Epithelial cell of esophagus (primary cell): ENCODE data around the gene PLIN1.

Experiments
- DNase-seq: peaks from one replicate; pipeline ENCODE4 v3.0.0; 2010; ENCODE audit warnings: low read depth
- H3K4me3 ChIP-seq: 2 replicates; pipeline ENCODE4 v1.5.1; 2011; ENCODE audit warnings: mild to moderate bottlenecking, low read length, control low read depth
- TF ChIP-seq, protein P1 (sequence below): IDR thresholded peaks from 2 replicates; pipeline ENCODE4 v1.5.1; 2011; ENCODE audit warnings: low read depth, mild to moderate bottlenecking, low read length, control low read depth, inconsistent platforms; ENCODE audit not compliant: insufficient read depth; ENCODE audit errors: missing control alignments

Gene PLIN1

DNA sequence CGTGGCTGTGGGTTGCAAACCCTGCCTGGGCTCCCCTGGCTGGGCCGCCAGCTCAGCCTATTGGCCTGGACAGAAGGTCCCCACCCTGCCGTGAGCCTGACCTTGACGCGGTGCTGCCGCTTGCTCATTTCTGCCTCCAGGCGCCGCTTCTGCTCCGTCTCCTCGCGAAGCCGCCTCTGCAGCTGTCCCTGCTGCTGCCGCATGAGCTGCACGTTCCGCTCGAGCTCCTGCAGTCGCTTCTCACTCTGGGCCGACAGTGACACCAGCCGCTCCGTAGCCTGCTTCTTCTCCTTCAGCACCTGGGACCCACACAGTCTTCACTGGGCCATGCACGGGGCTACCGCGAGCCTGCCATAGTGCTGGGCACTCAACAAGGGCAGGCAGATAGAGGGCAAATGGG lies 45.6 kb downstream of the PLIN1 start:
- TF ChIP-seq, protein P1, sequence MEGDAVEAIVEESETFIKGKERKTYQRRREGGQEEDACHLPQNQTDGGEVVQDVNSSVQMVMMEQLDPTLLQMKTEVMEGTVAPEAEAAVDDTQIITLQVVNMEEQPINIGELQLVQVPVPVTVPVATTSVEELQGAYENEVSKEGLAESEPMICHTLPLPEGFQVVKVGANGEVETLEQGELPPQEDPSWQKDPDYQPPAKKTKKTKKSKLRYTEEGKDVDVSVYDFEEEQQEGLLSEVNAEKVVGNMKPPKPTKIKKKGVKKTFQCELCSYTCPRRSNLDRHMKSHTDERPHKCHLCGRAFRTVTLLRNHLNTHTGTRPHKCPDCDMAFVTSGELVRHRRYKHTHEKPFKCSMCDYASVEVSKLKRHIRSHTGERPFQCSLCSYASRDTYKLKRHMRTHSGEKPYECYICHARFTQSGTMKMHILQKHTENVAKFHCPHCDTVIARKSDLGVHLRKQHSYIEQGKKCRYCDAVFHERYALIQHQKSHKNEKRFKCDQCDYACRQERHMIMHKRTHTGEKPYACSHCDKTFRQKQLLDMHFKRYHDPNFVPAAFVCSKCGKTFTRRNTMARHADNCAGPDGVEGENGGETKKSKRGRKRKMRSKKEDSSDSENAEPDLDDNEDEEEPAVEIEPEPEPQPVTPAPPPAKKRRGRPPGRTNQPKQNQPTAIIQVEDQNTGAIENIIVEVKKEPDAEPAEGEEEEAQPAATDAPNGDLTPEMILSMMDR, result no peak
- no peak overlapping the region for H3K4me3 ChIP-seq
- no peak for DNase-seq

DNA sequence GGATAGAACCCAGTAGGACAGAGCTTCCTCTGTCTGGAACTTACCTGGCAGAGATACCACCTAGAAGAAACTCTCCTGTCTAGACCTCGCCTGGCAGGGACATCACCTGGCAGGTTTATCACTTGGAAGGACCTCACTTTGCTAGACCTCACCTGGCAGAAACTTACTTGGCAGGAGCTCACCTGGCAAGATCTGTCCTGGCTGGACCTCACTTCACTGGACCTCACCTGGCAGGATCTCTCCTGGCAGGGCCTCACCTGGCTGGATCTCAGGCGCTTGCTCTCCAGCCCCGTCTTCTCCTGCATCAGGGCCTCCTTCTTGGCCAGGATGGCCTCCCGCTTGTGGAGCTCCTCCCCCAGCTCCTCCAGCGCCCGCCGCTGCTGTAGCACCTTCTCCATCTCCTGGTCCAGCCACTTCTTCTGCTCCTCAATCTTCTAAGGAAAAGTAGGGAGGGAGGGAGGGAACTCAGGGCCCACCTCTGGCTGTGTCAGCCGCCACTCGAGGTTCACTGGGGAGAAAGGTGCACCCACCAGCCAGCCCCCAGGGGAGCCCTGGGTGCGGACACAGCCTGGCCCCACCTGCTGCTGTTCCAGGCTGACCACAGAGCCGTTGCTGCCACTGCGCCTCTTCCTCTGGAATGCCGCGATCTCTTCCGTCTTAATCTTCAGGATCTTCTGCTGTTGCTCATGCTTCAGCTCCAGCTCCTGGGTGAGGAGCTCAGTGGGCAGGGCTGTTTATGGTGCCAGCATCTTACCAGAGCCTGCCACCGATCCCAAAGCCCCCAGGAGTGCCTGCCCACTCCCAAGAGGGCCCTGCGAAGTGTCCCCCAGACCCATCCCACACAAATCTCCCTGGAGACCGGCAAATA lies 46.4 kb downstream of the PLIN1 start:
- TF ChIP-seq, protein P1, result no peak
- DNase-seq, result no peak
- H3K4me3 ChIP-seq, result no peak overlapping the region

DNA sequence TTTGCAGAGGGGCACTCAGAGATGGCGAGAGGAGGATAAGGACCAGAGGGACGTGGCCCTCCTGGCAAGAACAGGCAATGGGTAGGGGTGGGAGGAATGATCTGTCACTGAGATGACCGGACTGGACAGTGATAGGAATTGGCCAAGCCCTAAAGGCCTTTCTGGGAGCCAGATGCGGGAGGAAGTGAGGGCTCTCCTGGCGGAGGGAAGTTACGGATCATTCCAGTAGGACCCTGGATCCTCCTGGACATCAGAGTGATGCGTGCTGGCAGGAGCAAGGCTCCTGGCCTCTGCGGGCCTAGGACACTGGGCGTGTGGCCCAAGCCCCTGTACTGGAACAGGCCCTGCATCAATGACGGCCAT lies 47.3 kb downstream of the PLIN1 start:
- TF ChIP-seq, protein P1, result no peak
- DNase-seq, result no peak
- no peak overlapping the region for H3K4me3 ChIP-seq

DNA sequence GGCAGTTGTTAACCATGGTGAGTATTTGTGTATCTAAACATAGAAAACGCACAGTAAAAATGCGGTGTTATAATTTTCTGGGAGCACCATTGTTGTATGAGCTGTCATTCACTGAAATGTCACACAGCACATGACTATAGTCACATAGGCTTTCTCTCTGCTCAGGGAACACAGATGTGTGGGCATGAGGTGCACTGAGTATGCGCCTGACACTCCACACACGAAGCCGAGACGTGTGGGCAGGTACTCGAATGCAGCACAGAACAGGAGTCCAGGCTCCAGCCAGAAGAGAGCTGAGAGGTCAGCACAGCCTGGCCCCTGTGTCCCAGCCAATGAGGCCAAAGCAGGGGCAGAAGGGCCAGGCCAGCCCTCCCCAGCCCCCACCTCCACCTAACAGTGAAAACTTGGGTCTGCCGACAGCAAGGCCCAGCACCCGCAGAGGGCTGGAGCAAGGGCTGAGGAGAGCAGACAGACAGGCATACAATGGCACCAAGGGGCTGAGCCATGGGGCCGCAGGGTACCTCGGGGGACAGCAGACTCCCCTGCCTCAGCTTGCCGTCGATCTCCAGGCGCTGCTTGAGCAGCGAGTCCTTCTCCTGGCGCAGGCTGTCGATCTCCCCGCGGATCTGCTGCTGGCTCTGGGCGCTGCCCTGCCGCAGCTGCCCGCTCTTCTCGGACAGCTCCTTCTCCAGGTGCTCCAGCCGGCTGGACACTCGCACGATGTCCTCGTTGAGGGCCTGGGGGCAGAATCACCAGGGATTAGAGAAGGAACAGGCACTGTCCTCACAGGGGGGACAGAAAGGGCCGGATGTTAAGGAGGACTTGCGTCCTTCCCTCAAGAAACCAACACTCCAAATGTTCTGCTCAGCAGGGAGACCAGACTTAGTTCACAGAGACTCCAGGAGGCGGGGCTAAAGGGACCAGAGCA lies 47.9 kb downstream of the PLIN1 start:
- DNase-seq, result no peak
- no peak overlapping the region for H3K4me3 ChIP-seq
- TF ChIP-seq, protein P1, result no peak

DNA sequence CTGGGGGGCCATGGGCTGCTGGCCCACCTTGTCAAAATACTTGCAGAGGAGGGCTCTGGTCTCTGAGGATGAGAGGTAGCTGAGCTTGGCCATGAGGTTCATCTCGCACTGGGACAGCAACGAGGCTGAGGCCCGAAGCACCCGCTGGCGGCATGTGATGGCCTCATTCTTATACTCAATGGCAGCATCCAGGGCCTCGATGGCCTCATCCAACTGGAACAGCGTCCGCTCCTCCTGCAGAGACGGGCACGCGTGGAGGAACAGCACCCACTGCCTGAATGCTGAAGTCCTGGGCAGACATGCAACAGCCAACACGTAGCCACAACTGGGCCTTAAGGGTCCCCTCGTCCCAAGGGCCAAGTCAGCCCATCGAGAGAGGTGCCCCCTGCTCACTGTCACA lies 48.9 kb downstream of the PLIN1 start:
- TF ChIP-seq, protein P1, result no peak
- no peak for DNase-seq
- H3K4me3 ChIP-seq, result no peak overlapping the region

DNA sequence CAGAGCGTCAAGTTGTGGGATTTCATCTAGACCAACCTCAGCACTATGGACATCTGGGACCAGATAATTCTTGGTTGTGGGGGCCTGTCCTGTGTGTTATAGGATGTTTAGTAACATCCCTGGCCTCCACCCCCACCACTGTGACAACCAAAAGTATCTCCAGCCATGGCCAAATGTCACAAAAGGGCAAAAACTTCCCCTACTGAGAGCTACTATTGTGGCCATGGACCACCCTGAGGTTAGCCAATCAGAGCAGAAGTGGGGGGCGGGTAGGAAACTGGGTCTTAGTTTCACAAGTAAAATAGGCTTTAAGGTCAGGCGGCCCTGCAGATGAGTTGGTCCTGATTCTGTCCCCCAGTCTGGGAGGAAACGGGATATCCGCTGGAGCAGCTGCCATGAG lies 49.3 kb downstream of the PLIN1 start:
- DNase-seq, result no peak
- TF ChIP-seq, protein P1, result no peak
- no peak overlapping the region for H3K4me3 ChIP-seq
